Stimulated activated CD4-positive, alpha-beta T cell treated with anti-CD3 and anti-CD28 coated beads, Interleukin-1b, Interleukin-23, amount 100 ng/mL, for 48 hours (primary cell): ENCODE results near the gene TYW1B.
"Not testable (repeated sequence)": the region's sequence is repeated elsewhere in the genome, so short reads cannot be mapped to it uniquely, and the experiment has no call there.

ENCODE experiments used
- DNase-seq: peaks from one replicate; pipeline ENCODE4 v3.0.0-alpha.2; 2020

The TYW1B gene

GRCh38 chr7:72751378-72751777 is 76.6 kb downstream of the TYW1B start:
- DNase-seq: no peak

GRCh38 chr7:72748649-72749048 is 79.4 kb downstream of the TYW1B start:
- not testable (repeated sequence) for DNase-seq

- not testable (repeated sequence) for DNase-seq
Observed at GRCh38 chr7:72744244-72744926, 83.6 kb downstream of the TYW1B start.

GRCh38 chr7:72743801-72744200 is 84.2 kb downstream of the TYW1B start:
- not testable (repeated sequence) for DNase-seq

GRCh38 chr7:72739716-72740115 is 88.3 kb downstream of the TYW1B start:
- not testable (repeated sequence) for DNase-seq

- not testable (repeated sequence) for DNase-seq
Observed at GRCh38 chr7:72735855-72736254, 92.1 kb downstream of the TYW1B start.

- not testable (repeated sequence) for DNase-seq
Observed at GRCh38 chr7:72730815-72731214, 97.2 kb downstream of the TYW1B start.

- DNase-seq: not testable (repeated sequence)
Observed at GRCh38 chr7:72730384-72730783, 97.6 kb downstream of the TYW1B start.

- not testable (repeated sequence) for DNase-seq
Observed at GRCh38 chr7:72729130-72729529, 98.9 kb downstream of the TYW1B start.

- DNase-seq: not testable (repeated sequence)
Observed at GRCh38 chr7:72722694-72723093, 105.3 kb downstream of the TYW1B start.

- not testable (repeated sequence) for DNase-seq
Observed at GRCh38 chr7:72720890-72721289, 107.1 kb downstream of the TYW1B start.

- not testable (repeated sequence) for DNase-seq
Observed at GRCh38 chr7:72717252-72717774, 110.7 kb downstream of the TYW1B start.

- not testable (repeated sequence) for DNase-seq
Observed at GRCh38 chr7:72711927-72712326, 116.1 kb downstream of the TYW1B start.

- no peak for DNase-seq
Observed at GRCh38 chr7:72710983-72711382, 117.0 kb downstream of the TYW1B start.

- DNase-seq: no peak
Observed at GRCh38 chr7:72709909-72710308, 118.1 kb downstream of the TYW1B start.

GRCh38 chr7:72708371-72709050 is 119.5 kb downstream of the TYW1B start:
- DNase-seq: not testable (repeated sequence)

GRCh38 chr7:72706521-72706920 is 121.5 kb downstream of the TYW1B start:
- no peak for DNase-seq

- not testable (repeated sequence) for DNase-seq
Observed at GRCh38 chr7:72705693-72706092, 122.3 kb downstream of the TYW1B start.

GRCh38 chr7:72704894-72705293 is 123.1 kb downstream of the TYW1B start:
- no peak for DNase-seq

GRCh38 chr7:72700548-72700947 is 127.5 kb downstream of the TYW1B start:
- DNase-seq: not testable (repeated sequence)

GRCh38 chr7:72697066-72697465 is 130.9 kb downstream of the TYW1B start:
- not testable (repeated sequence) for DNase-seq

- DNase-seq: not testable (repeated sequence)
Observed at GRCh38 chr7:72696643-72697042, 131.4 kb downstream of the TYW1B start.

- DNase-seq: not testable (repeated sequence)
Observed at GRCh38 chr7:72695482-72695881, 132.5 kb downstream of the TYW1B start.

GRCh38 chr7:72691442-72691841 is 136.6 kb downstream of the TYW1B start:
- DNase-seq: not testable (repeated sequence)
